Fibroblast of gingiva (primary cell): Measurements from ENCODE around the gene C3orf80.
"Not testable (repeated sequence)": the region's sequence is repeated elsewhere in the genome, so short reads cannot be mapped to it uniquely, and the experiment has no call there.

ENCODE experiments used
- DNase-seq: peaks from one replicate; pipeline ENCODE4 v3.0.0-alpha.2; 2011; ENCODE audit warnings: low read depth

C3orf80 gene

DNA sequence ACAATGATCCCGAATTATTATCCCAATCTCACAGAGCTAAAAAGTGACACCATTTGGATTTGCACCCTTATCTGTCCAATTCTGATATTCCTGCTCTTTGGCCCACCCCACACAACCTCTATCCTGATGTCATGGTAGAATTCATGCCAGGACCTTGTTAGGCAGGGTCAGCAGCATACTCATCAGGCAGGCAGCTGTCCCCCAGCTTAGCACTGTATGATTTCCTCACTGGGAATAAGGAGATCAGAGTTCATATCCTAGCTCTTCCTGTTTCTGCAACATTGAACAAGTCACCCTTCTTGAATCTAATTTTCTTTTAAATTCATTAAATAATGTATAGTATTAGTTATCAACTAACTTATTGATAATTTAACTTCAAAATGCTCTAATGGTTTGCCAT is 12.0 kb upstream of the C3orf80 start:
- no peak for DNase-seq

DNA sequence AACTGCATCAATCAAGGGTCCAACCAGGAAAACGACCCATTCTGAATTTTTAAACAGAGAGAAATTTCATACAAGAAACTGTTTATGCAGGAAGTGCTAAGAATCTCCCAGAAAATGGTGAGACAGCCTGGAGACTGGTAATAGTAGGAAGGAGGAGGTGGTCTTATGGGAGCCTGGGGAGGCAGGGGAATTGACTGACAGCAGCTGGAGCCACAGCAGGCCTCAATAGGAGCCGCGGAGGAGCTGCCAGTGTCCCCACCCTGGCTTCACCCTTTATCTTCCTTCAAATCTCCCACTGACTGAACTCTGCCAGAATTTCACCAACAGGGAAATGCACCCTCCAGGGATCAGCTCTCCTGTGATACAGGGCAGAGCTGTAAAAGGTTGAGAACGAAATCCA is 7.5 kb upstream of the C3orf80 start:
- no peak for DNase-seq

DNA sequence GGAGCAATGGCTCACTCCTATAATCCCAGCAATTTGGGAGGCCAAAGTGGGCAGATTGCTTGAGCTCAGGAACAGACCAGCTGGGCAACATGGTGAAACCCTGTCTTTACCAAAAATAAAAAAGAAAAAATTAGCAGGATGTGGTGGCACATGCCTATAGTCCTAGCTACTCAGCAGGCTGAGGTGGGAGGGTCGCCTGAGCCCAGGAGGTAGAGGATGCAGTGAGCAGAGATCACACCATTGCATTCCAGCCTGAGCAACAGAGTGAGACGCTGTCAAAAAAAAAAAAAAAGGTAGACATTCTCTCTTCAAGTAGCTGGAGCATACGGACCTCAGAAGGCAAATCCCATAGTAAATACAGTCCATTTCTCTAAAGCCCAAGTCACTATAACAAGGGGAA is 7.1 kb upstream of the C3orf80 start:
- DNase-seq = no peak

DNA sequence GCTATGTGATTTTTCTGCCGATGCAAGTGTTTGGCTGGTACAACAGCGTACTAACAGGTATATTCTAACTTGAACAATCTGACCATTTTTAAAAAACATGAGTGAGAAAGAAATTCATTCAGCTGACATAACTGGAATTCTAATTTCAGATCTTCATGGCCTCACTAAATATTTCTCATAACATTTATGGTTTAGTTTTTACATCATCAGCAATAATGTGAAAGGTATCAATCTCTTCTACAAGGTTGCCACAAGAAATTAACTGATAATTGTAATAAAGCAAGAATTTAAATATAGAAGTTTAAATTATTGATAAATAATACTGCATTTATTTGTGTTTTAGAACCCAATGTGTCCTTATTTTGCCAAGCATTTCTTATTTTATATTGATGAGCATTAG is 5.2 kb upstream of the C3orf80 start:
- DNase-seq = no peak

DNA sequence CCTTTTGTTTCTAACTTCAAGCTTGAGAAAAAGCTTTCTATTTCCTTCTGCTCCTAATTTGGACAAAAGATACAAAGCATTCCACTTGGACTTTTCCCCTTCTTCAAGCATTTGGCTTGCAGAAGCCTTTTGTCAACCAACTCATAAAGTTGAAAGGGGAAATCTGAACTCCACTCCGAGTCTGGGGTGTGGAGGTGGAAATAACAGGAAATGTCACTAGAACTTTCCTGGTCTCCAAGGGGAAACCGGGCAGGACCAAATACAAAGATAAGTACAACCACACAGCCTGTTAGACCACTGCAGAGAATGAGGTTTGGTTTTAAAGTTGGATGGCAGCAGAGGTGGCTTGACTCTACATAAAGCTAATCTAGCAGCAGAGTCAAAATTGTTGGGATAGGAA is 4.2 kb upstream of the C3orf80 start:
- no peak for DNase-seq

DNA sequence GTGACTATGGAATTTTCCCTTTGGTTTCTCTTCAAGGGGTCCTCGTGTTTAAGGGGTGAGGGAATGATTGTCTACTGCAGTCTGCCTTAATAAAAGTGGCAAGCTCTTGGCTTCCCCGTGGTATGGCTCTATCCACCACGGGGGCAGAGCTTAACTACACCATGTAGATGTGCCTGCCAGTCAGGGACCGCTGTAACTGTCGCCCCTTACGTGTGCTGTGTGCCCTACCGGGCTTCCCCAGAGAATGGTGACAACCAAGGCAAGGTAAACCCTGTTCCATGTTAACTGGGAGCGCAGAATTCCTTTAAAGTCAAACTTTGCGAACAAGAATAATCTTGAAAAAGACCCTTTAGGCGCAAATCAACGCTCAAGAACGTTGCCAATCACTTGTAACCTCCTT is 966 bp upstream of the C3orf80 start:
- DNase-seq = no peak

DNA sequence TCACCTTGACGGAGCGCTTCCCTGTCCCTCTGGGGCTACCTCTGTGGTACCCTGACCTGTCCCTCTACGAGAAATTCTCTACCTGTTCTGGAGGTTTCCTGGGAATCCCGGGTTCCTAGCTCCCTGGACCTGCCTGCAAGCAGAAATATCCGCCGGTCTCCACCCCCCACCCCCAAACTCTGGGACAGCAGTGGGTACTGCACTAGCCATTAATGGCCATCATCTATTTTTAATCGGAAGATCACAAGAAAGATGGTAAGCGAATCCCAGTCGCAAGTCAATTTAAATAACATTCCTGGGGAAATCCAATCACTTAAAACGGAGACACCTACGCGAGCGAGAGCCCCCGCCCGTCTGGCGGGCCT is 429 bp upstream of the C3orf80 start:
- no peak for DNase-seq

DNA sequence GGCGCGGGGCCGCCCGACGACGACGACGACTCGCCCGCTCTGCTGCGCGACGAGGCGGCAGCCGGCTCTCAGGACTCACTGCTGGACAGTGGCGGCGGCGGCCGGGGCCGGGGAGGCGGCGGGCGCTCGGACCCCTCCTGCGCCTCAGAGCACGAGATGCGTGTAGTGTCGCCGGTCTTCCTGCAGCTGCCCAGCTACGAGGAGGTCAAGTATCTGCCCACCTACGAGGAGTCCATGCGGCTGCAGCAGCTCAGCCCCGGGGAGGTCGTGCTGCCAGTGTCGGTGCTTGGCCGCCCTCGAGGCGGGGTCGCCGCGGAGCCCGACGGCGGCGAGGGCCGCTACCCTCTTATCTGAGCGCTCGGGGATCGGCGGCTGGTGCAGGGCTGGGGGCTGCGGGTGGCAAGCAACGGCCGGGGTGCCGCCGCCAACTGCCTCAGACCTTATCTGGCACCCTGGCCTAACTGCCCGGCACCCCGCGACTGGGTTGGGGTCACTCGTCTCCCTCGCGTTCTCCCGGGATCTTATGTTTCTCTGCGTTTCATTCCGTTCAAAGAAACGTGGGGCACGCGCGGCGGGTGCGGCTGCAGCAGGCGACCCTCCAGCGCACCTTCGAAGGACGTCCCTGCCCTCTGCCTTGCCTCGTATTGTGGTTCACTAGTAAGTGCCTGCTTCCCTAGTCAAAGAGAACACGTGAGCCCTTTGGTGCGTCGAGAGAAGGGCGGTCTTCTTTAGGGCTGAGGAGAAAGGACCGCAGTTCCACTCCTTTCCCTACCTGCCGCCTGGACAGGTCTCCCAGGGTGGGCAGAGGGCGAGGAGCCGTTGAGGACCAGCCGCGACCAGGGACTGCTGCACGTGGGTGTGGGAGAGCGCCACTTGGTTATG is 1.0 kb downstream of the C3orf80 start:
- no peak for DNase-seq

DNA sequence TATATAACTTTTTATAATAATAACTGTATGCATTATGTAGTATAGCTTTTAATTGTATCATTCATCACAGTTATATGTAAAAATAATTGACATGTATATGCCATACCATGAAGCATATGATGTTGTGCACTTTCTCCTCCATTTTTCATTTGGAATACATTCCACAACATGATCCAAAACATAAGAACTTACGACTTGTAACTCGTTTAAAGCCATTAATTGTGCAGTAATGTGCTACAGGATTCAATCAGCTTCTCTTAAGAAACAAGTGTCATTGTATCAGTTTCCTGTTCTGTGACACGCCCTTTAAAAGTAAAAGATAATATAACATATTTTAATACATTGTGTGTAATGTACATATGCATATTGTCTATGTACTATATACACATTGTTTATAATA is 2.2 kb downstream of the C3orf80 start:
- DNase-seq = no peak

DNA sequence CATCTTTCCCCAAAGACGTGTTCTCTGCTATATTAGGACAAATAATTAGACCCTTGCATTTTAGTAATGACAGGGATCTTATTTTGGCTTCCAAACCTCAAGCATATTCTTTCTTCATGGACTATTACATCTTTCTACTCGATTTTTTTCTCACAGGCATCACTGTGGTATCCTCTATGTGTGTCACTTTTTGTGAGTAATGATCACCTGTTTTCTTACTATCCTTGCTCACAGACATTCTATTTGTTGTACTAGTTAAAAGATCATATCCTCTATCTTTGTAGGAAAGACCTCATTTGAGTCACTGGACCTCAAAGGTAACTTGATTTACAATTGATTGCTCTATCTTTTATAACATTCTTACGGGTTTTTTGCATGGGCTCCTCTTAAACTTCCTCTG is 6.8 kb downstream of the C3orf80 start:
- DNase-seq = no peak

DNA sequence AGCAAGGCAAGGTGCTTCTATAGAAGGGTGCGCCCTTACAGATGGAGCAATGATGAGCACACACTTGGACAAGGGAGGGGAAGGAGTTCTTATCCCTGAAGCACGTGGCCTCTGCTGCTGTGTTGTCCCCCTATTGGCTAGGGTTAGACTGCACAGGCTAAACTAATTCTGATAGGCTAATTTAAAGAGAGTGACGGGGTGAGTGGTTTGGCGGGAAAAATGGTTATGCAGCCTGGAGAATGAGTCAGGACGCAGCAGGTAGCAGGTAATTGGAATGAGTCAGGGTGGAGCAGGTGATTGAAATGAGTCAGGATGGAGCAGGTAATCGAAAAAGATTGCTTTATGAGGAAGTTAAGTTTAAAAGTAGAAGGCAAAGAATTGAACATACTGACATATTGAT is 15.5 kb downstream of the C3orf80 start:
- not testable (repeated sequence) for DNase-seq

DNA sequence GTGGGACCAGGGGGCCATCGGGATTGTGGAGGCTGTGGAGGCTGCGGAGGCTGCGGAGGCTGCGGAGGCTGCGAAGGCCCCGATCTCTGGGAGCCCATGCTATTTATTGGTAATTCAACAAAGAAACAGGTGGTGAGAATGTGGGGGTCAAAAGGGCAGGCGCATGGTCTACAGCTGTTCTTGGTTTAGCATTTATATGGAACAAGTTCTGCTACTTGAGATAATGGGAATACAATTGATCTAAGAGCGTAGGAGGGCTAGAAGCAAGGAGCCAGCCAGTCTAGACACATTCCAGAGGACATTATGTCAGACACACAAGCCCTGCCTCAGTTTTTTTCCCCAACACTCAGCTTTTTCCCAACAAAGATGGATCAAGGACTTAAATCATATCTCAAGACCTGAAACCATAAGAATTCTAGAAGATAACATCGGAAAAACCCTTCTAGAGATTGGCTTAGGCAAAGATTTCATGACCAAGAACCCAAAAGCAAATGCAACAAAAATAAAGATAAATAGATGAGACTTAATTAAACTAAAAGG is 20.1 kb downstream of the C3orf80 start:
- DNase-seq = no peak

DNA sequence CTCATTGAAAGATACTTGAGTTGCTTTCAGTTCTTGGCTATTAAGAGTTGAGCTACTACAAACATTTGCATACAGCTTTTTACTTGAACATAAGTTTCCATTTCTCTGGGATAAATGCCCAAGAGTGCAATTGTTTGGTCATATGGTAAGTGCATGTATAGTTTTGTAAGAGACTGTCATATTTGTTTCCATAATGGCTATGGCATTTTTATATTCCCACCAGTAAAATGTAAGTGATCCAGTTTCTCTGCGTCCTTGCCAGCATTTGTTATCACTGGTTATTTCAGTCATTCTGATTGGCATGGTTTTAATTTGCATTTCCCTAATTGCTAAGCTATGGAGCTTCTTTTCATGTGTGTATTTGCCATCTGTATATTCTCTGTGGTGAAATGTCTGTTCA is 22.5 kb downstream of the C3orf80 start:
- DNase-seq = peak; percentile 36

DNA sequence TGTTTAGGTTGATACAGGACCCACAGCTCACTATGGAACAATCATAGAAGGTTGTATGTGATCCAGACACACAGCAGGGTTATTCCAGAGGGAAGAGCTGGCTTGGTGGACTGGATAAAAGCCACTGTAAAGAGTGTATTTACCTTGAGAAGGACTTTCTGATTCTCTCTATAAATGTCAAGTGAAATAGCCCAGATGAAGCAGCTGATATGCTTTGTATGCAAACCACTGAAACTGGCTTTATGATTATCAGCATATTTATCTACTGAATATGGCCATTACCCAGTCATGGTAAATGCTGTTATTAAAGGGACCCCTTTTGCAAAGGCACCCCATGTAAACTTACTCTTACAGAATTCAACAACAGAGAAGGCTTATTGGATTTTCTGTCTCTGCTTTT is 28.1 kb downstream of the C3orf80 start:
- no peak for DNase-seq

DNA sequence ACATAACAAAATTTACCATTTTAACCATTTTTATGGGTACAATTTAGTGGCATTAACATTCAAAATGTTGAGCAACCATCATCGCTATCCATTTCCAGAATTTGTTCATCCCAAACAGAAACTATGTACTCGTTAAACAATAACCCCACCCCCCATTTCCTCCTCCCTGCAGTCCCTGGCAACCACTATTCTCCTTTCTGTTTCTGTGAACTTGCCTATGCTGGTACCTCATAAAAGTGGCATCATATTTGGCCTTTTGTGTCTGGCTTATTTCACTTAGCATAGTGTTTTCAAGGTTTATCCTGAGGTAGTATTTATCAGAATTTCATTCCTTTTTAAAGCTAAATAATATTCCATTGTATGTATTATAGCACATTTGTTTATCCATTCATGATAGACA is 32.4 kb downstream of the C3orf80 start:
- DNase-seq = no peak

DNA sequence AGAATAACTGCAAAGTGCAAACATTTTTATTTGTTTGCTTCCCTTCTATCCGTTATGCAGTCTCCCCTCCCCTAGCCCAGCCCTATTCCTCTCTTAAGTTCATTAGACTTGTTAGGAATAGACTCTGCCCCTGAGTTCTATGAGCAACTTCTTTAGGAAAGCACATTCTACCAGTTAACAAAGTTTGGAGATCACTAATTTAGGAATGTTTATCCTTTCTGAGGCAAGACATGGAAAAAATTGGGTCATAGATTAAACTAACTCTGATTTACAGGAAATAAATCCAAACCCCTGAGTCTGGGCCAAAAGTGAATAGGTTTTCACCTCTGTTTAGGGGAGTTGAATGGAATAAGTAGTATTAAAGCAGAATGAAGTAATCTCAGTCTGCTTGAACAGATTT is 34.4 kb downstream of the C3orf80 start:
- DNase-seq = peak; percentile 51

DNA sequence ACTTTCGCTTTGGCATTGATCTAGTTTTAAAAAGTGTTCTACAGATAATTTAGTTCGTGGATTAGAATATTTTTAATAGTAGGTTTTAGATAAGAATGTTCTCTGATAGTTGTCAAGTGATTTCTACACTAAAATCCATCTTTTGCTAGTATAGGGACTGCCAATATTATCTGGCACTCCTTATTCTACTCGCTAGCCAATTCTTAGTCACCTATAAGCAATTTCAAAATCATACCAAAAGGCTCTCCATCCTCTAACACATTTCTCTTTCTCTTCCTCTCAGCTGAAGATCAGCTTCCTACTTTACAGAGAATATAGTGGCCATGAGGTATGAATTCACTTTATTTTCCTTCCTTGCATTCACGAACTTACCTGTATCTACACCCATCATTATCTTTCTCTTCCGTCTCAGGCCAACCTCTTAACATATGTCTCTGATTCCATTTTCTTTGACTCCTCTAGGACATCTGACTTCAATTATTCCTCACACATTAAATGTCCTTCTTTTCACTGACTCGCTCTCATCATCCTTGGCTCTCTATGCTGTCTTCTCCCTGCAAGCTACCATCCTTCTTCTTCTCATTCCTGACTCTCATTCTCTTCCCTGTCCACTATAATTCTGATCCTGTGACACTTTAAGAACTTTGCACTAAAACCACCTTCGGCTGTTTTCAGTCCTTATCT is 35.5 kb downstream of the C3orf80 start:
- DNase-seq = peak; percentile 19

DNA sequence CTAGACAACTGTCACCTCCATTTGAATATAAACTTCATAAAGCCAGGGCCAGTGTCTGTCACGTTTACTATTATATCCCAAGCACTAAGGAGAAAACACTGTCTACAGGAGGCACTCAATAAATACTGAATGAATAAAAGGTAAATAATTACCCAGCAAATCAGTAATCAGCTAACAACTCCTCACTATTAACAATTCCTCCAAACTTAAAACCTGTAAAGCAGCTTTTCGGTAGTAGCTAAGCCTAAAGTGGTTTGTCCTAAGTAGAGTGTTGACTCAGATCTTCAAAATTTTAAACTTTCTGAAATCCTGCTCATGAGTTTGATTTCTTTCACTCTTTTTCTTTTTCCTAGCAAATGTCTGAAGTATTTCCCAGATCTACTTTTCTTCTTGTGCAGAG is 39.9 kb downstream of the C3orf80 start:
- no peak for DNase-seq
